HAP-1 (cell line): ENCODE data around the gene MYCBPAP.
A peak's percentile ranks its signal among the peaks of the same experiment; 100 is the strongest.

Source experiments
- DNase-seq, 2 experiments: peaks; one replicate each; pipeline ENCODE4 v3.0.0-alpha.2; 2016 to 2020; ENCODE audit warnings: low spot score in 2 of 2
- H3K27me3 ChIP-seq: fragments of 250-450 bp; sonication (Bioruptor Pico); 2 replicates; pipeline ENCODE4 v1.5.1; 2020; ENCODE audit warnings: low read depth, mild to moderate bottlenecking, moderate library complexity
- H3K36me3 ChIP-seq: fragments of 250-450 bp; sonication (Bioruptor Pico); replicated peaks from 2 replicates; pipeline ENCODE4 v1.5.1; 2020; ENCODE audit warnings: mild to moderate bottlenecking
- H3K4me1 ChIP-seq: fragments of 250-450 bp; sonication (Bioruptor Pico); 2 replicates; pipeline ENCODE4 v1.5.1; 2020; ENCODE audit warnings: mild to moderate bottlenecking
- H3K4me3 ChIP-seq: fragments of 250-450 bp; sonication (Bioruptor Pico); 2 replicates; pipeline ENCODE4 v1.5.1; 2020; ENCODE audit warnings: mild to moderate bottlenecking, moderate library complexity
- H3K9me3 ChIP-seq: fragments of 250-450 bp; sonication (Bioruptor Pico); 2 replicates; pipeline ENCODE4 v1.5.1; 2020; ENCODE audit warnings: mild to moderate bottlenecking, moderate library complexity
- in situ Hi-C: fragments of 300-500 bp; cut with MboI; formaldehyde crosslinking; loops from 3 replicates; pipeline ENCODE4 v1.14.3; 2020; ENCODE audit warnings: low sequenced_read_pairs, inconsistent platforms, mixed read lengths

MYCBPAP gene

DNA sequence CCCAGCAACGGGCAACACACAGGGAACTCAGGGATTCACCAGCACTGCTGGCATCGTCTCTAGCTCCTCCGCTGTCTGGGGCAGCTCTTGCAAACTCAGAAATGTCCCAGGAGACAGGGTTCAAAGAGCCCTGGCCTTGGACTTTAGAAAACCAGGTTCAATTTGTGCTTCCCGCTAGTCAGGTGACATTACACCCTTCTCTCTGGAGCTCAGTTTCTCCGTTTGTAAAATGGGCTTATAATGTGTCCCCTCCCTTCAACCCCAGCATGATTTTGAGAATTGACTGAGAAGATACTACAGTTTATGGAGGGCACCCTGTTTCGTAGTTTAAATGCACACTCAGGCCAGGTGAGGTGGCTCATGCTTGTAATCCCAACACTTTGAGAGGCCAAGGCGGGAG, 1.9 kb upstream of the MYCBPAP start:
- no peaks in the 10 kb centered on the region for H3K27me3 ChIP-seq
- H3K4me3 ChIP-seq = no peak overlapping the region
- in situ Hi-C loops = no loop called here
- H3K4me1 ChIP-seq = peaks cover 4% of the 10 kb centered on the region
- no peak for DNase-seq
- H3K36me3 ChIP-seq = no peaks in the 10 kb centered on the region
- no peaks in the 10 kb centered on the region for H3K9me3 ChIP-seq

DNA sequence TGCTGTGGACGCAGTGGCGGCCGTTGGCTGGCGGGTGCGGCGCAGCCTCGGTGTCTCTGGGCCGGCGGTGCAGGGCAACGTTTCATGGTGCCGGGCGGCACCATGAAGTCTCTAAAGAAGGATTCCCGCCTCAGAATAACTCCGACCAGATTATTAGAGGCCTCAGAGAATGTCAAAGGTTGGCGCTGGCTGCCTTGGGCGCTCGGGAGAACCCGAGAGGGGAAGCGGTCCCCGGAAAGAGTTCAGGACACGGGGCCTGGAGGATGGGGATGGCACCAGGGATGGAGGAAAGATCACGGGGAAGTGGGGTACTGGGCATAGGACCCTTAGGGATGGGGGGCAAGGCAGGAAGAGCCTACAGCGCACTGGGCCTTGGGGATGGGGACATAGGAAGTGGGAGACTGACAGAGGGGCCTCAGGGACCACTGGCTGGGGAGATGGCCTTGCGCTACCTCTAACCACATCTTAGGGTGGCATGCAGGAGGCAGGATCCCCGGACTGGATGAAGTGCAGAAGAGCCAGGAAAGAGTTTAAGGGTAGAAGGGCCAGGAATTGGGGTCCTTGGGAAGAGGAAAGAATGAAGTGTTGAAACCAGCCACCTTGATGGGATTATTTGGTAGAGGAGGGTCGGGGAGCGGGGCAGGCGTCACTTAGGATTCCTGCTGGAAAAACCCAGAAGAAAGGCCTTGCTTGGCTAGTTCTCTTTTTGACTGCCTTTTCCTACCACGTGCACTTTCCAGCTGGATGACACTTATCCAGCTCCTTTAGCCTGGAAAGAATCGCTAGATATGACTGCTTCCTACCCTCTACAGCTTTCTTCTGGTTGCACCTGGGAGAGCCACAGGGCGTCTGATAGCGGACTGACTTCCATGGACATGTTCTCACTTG, 578 bp downstream of the MYCBPAP start:
- no peaks in the 10 kb centered on the region for H3K27me3 ChIP-seq
- H3K9me3 ChIP-seq = no peaks in the 10 kb centered on the region
- no peaks in the 10 kb centered on the region for H3K36me3 ChIP-seq
- in situ Hi-C loops = no loop called here
- H3K4me1 ChIP-seq = peaks cover 4% of the 10 kb centered on the region
- DNase-seq = no peak
- H3K4me3 ChIP-seq = peak overlapping the region; percentile 24

DNA sequence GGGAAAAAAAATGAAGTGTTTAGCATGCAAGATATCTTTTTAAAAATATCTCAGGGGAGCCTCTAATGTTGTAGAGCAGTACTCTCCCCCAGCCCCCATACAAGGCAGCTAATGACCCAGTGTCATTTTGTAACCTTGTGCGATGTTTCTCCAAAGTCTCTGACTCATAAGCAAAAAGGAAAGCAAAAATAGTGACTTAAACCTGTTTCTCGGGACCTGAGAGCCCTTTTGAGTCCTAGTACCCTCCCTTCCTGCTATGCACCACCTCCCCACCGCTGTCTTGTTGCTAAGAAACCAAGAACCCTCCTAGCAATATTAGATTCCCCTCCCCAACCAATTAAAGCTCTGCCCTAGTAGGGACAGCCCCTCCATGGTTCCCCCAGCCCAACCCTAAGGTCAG, 2.8 kb downstream of the MYCBPAP start:
- Histone ChIP-seq H3K9me3 (no peaks in the 10 kb centered on the region), H3K4me1 (peaks cover 8% of the 10 kb centered on the region), H3K36me3 (no peaks in the 10 kb centered on the region), H3K27me3 (no peaks in the 10 kb centered on the region), H3K4me3 (no peak overlapping the region)
- in situ Hi-C loops = no loop called here
- no peak for DNase-seq

DNA sequence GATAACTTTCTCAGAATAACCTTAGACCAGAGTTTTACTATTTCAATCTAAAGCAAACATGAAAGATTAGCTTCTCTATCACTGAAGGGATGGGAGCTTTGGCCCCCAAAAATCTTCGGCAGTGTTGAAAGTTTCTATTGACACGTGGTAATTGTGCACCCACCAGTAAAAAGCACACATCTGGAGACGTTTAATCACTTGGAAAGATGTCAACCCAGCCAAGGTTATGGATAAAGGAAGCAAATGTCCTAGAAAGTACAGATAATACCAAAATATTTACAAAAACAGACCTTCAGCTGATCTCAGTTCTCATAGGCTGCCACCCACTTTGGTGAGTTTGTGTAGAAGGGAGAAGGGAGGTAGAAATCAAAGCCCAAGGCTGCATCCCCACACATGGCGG, 5.3 kb downstream of the MYCBPAP start:
- DNase-seq = no peak
- no peaks in the 10 kb centered on the region for H3K9me3 ChIP-seq
- H3K36me3 ChIP-seq = no peaks in the 10 kb centered on the region
- peaks cover 4% of the 10 kb centered on the region for H3K4me1 ChIP-seq
- no peaks in the 10 kb centered on the region for H3K27me3 ChIP-seq
- no peak overlapping the region for H3K4me3 ChIP-seq
- in situ Hi-C loops = no loop called here

DNA sequence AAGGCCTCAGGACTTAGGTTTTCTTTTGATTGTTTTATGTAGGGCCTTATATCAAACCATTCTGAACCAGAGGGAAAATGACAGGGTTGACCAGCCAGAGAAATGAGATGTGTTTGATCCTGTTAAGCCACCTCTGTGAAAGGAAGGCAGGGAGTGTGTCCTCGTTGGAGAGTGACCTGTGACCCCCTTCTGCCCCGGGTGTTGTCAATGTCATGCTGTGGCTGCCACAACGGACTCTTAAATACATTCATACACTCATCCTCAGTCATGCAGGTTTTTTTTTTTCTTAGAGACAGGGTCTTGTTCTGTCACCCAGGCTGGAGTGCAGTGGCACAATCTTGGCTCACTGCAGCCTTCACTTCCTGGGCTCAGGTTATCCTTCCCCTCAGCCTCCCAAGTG, 6.1 kb downstream of the MYCBPAP start:
- Histone ChIP-seq H3K4me1 (peaks cover 4% of the 10 kb centered on the region), H3K9me3 (no peaks in the 10 kb centered on the region), H3K4me3 (no peak overlapping the region), H3K27me3 (no peaks in the 10 kb centered on the region), H3K36me3 (no peaks in the 10 kb centered on the region)
- in situ Hi-C loops = no loop called here
- no peak for DNase-seq

DNA sequence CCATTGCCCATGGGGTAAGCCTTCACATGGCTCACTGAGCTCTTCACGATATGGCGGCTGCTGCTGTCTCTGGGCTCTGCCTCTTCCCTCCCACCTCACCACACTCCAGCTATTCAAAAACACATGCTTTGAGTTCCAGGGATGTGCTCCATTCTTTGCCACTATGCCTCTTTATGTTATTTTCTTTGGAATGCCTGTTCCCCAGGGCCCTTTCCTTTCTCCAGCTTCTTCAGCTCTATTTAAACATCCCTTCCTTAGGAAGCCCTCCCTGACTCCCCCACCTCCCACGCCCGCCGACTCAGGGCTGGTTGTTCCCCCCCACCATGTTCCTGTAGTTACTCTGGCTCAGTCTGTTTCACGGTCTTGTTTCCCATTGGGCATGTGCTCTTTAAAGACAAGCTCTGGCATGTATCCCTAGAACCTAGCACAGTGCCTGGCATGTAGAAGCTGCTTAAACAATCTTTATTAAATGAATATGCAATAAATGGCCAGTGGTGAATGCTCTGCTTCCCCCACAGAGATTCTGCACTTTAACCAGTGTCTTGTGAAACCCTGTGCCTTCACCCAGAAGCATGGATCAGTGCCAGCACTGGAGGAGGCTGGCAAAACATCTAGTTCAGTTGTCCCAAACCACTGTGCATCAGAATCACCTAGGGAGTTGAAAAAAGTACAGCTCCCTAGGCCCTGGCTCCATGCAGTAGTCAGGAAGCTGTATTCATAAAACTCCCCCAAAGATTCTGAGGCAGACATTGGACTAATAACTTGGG, 6.9 kb downstream of the MYCBPAP start:
- Histone ChIP-seq H3K36me3 (no peaks in the 10 kb centered on the region), H3K4me3 (no peak overlapping the region), H3K27me3 (no peaks in the 10 kb centered on the region), H3K4me1 (peaks cover 4% of the 10 kb centered on the region), H3K9me3 (no peaks in the 10 kb centered on the region)
- in situ Hi-C loops = no loop called here
- peak in 1 of 2 experiments; percentile 38 for DNase-seq

DNA sequence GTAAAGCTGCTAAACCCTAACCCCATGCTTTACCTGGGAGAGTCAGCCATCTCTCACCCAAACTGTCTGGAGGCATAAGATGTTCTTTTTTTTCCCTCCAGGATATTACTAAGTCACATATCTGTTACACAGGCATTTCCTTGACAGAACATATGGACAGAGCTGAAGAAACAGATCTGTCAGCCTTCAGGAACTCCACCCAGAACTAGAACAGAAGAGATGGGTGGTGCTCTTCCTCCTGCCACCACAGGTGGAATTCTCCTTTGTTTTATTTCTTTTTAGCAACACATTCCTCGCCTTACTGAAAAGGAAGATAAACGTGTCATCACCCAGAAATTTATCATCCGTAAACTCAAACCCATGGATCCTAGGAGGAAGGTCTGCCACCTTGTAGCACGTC, 8.8 kb downstream of the MYCBPAP start:
- H3K4me3 ChIP-seq = no peak overlapping the region
- DNase-seq = no peak
- H3K9me3 ChIP-seq = no peaks in the 10 kb centered on the region
- H3K27me3 ChIP-seq = no peaks in the 10 kb centered on the region
- no peaks in the 10 kb centered on the region for H3K36me3 ChIP-seq
- in situ Hi-C loops = no loop called here
- peaks cover 4% of the 10 kb centered on the region for H3K4me1 ChIP-seq

DNA sequence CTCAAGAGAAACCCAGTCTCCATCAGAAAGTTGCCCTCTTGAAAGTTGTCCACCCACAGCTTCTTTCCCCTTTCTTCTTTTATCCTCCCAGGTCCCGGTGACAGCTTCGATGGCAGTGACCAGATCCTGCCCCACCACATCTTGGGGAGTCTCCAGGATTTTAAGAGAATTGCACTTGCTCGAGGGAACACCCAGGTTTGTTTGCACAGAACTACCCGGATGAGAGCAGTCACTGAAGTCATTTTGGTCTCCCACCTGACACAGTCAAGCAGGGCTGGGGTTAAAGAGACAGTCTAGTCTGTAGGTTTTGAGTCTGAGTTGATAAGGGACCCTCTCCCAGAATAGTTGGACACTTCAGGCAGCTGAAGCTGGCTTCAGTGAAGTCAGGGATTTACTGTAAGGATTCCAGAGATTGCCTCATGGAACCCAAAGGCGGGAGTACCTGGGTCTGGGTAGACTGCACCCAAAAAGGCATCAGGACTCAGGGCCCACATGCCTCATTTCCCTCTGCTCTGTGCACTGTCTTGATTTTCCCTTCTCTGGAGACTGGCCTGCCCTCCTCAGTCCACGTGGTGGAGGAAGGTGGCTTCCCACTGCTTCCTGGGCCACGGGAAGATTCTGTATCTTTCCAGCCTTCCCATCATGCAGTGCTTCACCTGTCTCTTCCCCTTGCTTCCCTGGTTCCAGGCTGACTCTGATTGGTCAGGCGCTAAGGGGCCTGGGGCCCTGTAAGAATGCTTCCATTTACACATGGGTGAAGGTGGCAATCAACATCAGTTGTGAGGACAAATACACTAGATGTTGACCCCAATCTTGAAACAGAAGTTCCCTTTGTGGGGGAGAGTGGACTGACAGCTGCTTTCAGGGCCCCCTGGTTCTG, 9.5 kb downstream of the MYCBPAP start:
- no peaks in the 10 kb centered on the region for H3K9me3 ChIP-seq
- no peaks in the 10 kb centered on the region for H3K36me3 ChIP-seq
- in situ Hi-C loops = no loop called here
- no peak for DNase-seq
- no peak overlapping the region for H3K4me3 ChIP-seq
- H3K27me3 ChIP-seq = no peaks in the 10 kb centered on the region
- peaks cover 4% of the 10 kb centered on the region for H3K4me1 ChIP-seq

DNA sequence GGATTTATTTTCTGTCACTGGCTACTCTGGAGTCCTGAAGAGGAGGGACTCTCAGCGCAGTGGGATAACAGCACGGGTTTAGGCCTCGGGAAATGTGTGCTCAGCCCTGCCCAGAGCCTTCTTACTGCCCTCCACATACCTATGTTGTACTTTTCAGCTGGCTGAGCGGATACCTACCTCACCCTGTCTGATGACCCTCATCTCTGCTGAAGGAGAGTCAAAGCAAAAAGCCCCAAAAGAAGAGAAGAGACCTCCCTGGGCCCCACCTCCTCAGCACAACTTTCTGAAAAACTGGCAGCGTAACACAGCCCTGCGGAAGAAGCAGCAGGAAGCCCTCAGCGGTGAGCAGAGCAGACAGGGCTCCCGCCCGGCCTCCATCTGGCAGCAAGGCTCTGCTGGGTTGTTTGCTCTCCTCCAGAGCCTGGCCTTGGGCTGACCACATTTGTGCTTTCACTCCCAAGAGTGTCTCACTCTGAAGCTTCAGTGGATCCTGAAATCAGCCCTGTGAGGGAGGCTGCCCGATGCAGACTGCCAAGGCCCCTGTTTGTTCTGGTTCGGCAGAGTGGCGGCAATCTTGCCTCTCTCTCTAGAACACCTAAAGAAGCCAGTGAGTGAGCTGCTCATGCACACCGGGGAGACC, 10.3 kb downstream of the MYCBPAP start:
- peaks cover 4% of the 10 kb centered on the region for H3K4me1 ChIP-seq
- H3K9me3 ChIP-seq = no peaks in the 10 kb centered on the region
- in situ Hi-C loops = no loop called here
- no peaks in the 10 kb centered on the region for H3K27me3 ChIP-seq
- no peak for DNase-seq
- H3K4me3 ChIP-seq = no peak overlapping the region
- H3K36me3 ChIP-seq = no peaks in the 10 kb centered on the region

DNA sequence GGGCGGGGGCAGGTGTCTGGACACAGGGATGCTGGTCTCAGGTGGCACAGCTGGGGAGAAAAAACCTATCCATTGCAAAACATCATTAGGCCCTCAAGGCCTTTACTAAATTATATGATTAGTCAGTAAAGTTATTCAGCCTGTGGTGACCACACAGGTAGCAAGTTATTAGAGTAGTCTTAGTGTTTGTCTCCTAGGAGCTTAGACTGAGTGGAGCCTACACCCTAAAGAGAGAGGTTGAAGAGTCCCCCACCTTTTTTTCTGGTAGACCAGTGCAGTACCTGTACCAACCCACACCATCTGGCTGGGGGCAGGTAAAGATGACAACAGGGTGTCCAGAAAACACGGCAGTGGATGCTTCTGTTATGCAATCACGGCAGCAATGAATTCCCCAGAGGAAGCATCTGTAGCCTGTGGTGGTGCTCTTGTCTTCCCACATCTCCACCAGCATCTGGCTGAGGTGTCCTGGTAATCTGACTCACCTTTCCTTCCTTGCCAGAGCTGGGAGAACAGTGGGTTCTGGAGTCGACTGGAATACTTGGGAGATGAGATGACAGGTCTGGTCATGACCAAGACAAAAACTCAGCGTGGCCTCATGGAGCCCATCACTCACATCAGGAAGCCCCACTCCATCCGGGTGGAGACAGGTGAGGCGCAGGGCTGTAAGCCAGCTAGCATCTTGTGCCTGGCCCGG, 11.0 kb downstream of the MYCBPAP start:
- DNase-seq = no peak
- no peak overlapping the region for H3K4me3 ChIP-seq
- H3K9me3 ChIP-seq = no peaks in the 10 kb centered on the region
- peaks cover 4% of the 10 kb centered on the region for H3K4me1 ChIP-seq
- in situ Hi-C loops = no loop called here
- no peaks in the 10 kb centered on the region for H3K27me3 ChIP-seq
- H3K36me3 ChIP-seq = no peaks in the 10 kb centered on the region

DNA sequence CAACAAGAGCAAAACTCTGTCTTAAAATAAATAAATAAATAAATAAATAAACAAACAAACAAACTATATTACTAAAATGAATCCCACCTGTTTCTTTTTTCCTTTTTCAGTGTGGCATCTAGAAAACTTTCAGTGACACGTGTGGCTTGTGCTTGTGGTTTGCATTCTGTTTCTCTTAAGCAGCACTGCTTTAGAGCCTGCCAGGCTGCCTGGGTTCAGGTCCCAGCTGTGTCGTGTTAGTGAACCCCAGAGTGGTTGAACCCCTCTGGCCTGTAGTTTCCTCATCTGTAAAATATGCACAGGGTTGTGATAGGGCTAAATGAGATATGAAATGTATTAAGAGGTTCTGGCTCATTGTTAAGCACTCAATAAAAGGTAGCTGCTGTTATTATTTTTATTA, 12.2 kb downstream of the MYCBPAP start:
- in situ Hi-C loops = no loop called here
- no peaks in the 10 kb centered on the region for H3K4me1 ChIP-seq
- no peak overlapping the region for H3K4me3 ChIP-seq
- no peak for DNase-seq
- no peaks in the 10 kb centered on the region for H3K36me3 ChIP-seq
- no peaks in the 10 kb centered on the region for H3K27me3 ChIP-seq
- H3K9me3 ChIP-seq = no peaks in the 10 kb centered on the region

DNA sequence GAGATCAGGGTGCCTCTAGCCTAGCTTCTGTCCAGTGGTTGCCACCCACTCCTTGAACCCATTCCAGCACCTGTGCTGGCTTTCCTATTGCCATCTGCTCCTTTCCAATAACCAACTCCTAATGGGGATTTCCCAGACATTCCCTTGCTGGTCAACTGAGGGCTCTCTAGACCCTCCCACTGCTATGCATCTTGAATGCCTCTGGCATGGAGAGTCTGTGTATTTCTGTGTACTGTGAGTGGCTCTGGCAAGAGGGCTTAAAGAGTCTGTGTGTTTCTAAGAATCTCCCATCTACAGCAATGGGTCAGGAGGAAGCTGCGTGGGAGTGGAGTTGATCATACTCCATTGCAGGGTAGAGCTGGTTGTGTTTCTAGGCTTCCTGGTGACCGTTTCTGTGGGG, 13.3 kb downstream of the MYCBPAP start:
- H3K9me3 ChIP-seq = no peaks in the 10 kb centered on the region
- no peaks in the 10 kb centered on the region for H3K27me3 ChIP-seq
- no peak for DNase-seq
- in situ Hi-C loops = no loop called here
- no peaks in the 10 kb centered on the region for H3K4me1 ChIP-seq
- no peak overlapping the region for H3K4me3 ChIP-seq
- H3K36me3 ChIP-seq = no peaks in the 10 kb centered on the region

DNA sequence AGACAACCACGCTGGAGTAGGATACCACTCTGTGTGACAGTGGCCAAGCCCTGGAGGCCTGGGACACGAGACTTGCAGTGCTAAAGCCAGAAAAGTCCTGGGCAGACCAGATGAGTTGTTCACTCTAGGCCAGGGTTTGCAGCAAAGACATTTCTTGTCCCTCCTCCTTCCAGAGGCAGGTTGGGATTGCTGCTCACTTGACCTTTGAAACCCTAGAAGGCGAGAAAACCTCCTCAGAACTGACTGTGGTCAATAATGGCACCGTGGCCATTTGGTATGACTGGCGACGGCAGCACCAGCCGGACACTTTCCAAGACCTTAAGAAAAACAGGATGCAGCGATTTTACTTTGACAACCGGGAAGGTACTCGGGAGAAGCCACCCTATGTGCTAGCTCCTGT, 14.5 kb downstream of the MYCBPAP start:
- Histone ChIP-seq H3K4me1 (no peaks in the 10 kb centered on the region), H3K9me3 (no peaks in the 10 kb centered on the region), H3K4me3 (no peak overlapping the region), H3K36me3 (no peaks in the 10 kb centered on the region), H3K27me3 (no peaks in the 10 kb centered on the region)
- no peak for DNase-seq
- in situ Hi-C loops = no loop called here
